HG03135 (cell line): ENCODE results near the gene MGME1.

ENCODE experiments used
- ATAC-seq: cut with Tn5 transposase; IDR thresholded peaks from one replicate; pipeline ENCODE4 v1.9.1; 2021; ENCODE audit warnings: mild to moderate bottlenecking, moderate library complexity; ENCODE audit not compliant: unreplicated experiment

Gene MGME1

GRCh38 chr20:17939622-17940223 is 29.1 kb upstream of the MGME1 start:
- ATAC-seq = no peak

- no peak for ATAC-seq
These were observed 28.4 kb upstream of the MGME1 start for GRCh38 chr20:17940224-17940971.

GRCh38 chr20:17941087-17941825 is 27.6 kb upstream of the MGME1 start:
- ATAC-seq = no peak

GRCh38 chr20:17941826-17942196 is 27.0 kb upstream of the MGME1 start:
- ATAC-seq = no peak

- ATAC-seq = peak; percentile 63
These were observed 25.5 kb upstream of the MGME1 start for GRCh38 chr20:17943343-17943742.

GRCh38 chr20:17944854-17945474 is 23.9 kb upstream of the MGME1 start:
- ATAC-seq = no peak

GRCh38 chr20:17946040-17946439 is 22.8 kb upstream of the MGME1 start:
- no peak for ATAC-seq

GRCh38 chr20:17946572-17947473 is 22.0 kb upstream of the MGME1 start:
- no peak for ATAC-seq

GRCh38 chr20:17947474-17947815 is 21.4 kb upstream of the MGME1 start:
- no peak for ATAC-seq

GRCh38 chr20:17948442-17948841 is 20.4 kb upstream of the MGME1 start:
- ATAC-seq = no peak

- no peak for ATAC-seq
These were observed 18.9 kb upstream of the MGME1 start for GRCh38 chr20:17949899-17950298.

- no peak for ATAC-seq
These were observed 18.1 kb upstream of the MGME1 start for GRCh38 chr20:17950670-17951069.

- no peak for ATAC-seq
These were observed 17.5 kb upstream of the MGME1 start for GRCh38 chr20:17951323-17951722.

GRCh38 chr20:17952692-17953684 is 15.8 kb upstream of the MGME1 start:
- no peak for ATAC-seq

- no peak for ATAC-seq
These were observed 14.9 kb upstream of the MGME1 start for GRCh38 chr20:17953935-17954334.

GRCh38 chr20:17955302-17955701 is 13.5 kb upstream of the MGME1 start:
- ATAC-seq = no peak

GRCh38 chr20:17956099-17956685 is 12.6 kb upstream of the MGME1 start:
- no peak for ATAC-seq

- ATAC-seq = no peak
These were observed 11.1 kb upstream of the MGME1 start for GRCh38 chr20:17957505-17958363.
